ENCODE results near the gene HSPA1L.
A peak's percentile ranks its signal among the peaks of the same experiment; 100 is the strongest.
"Not testable (repeated sequence)": the region's sequence is repeated elsewhere in the genome, so short reads cannot be mapped to it uniquely, and the experiment has no call there.

HSPA1L gene

GRCh38 chr6:31815025-31815838 is at the start of gene HSPA1L, which contains the start of gene HSPA1A:
HSPA1L (minus strand) TSS chr6:31815283; CDS start chr6:31811972, 3,311 bp downstream.
HSPA1A (plus strand) TSS chr6:31815543; CDS start chr6:31815757, 214 bp downstream.
- peak; percentile 99 for DNase-seq (ENCODE audit: low read depth, low spot score)

- DNase-seq (ENCODE audit: low read depth, low spot score), result no peak
These were observed 49.7 kb upstream of the HSPA1L start for GRCh38 chr6:31864818-31865204.

- not testable (repeated sequence) for DNase-seq (ENCODE audit: low read depth, low spot score)
These were observed 49.1 kb upstream of the HSPA1L start for GRCh38 chr6:31864123-31864562.

- DNase-seq (ENCODE audit: low read depth, low spot score), result peak; percentile 100
These were observed 47.5 kb upstream of the HSPA1L start, which contains the start of gene NEU1 for GRCh38 chr6:31862344-31863235. NEU1 (minus strand) TSS chr6:31862821; CDS start chr6:31862776, 45 bp downstream.

- DNase-seq (ENCODE audit: low read depth, low spot score), result no peak
These were observed 46.8 kb upstream of the HSPA1L start for GRCh38 chr6:31861919-31862343.

- DNase-seq (ENCODE audit: low read depth, low spot score), result no peak
These were observed 46.1 kb upstream of the HSPA1L start for GRCh38 chr6:31861150-31861549.

- DNase-seq (ENCODE audit: low read depth, low spot score), result no peak
These were observed 45.3 kb upstream of the HSPA1L start for GRCh38 chr6:31860349-31860748.

- DNase-seq (ENCODE audit: low read depth, low spot score), result no peak
These were observed 44.8 kb upstream of the HSPA1L start for GRCh38 chr6:31859923-31860322.

GRCh38 chr6:31858707-31859106 is 43.6 kb upstream of the HSPA1L start:
- DNase-seq (ENCODE audit: low read depth, low spot score), result no peak

GRCh38 chr6:31857774-31858173 is 42.7 kb upstream of the HSPA1L start:
- not testable (repeated sequence) for DNase-seq (ENCODE audit: low read depth, low spot score)

- DNase-seq (ENCODE audit: low read depth, low spot score), result not testable (repeated sequence)
These were observed 37.1 kb upstream of the HSPA1L start for GRCh38 chr6:31851980-31852718.

- no peak for DNase-seq (ENCODE audit: low read depth, low spot score)
These were observed 36.4 kb upstream of the HSPA1L start for GRCh38 chr6:31851485-31851832.

GRCh38 chr6:31850765-31851484 is 35.8 kb upstream of the HSPA1L start:
- DNase-seq (ENCODE audit: low read depth, low spot score), result no peak

GRCh38 chr6:31847276-31847978 is 32.3 kb upstream of the HSPA1L start:
- no peak for DNase-seq (ENCODE audit: low read depth, low spot score)

- DNase-seq (ENCODE audit: low read depth, low spot score), result no peak
These were observed 29.4 kb upstream of the HSPA1L start for GRCh38 chr6:31844507-31844906.

- no peak for DNase-seq (ENCODE audit: low read depth, low spot score)
These were observed 27.0 kb upstream of the HSPA1L start for GRCh38 chr6:31842053-31842452.

- not testable (repeated sequence) for DNase-seq (ENCODE audit: low read depth, low spot score)
These were observed 24.7 kb upstream of the HSPA1L start for GRCh38 chr6:31839779-31840126.

GRCh38 chr6:31838968-31839367 is 23.9 kb upstream of the HSPA1L start:
- no peak for DNase-seq (ENCODE audit: low read depth, low spot score)

- not testable (repeated sequence) for DNase-seq (ENCODE audit: low read depth, low spot score)
These were observed 23.1 kb upstream of the HSPA1L start for GRCh38 chr6:31838114-31838553.

All from ELF-1 (cell line).